Aorta (tissue), 5 donors: ENCODE results near the gene ZMIZ1. TPM values are rescaled to one million over a fixed set of nuclear protein-coding genes. Genes with fewer than 3 reads are reported as not detected.
A peak's percentile ranks its signal among the peaks of the same experiment; 100 is the strongest.

Source experiments
- ATAC-seq: fragments of 200-7000 bp; cut with Tn5 transposase; one replicate; pipeline ENCODE4 v1.9.1; 2022; ENCODE audit warnings: moderate library complexity; ENCODE audit not compliant: low FRiP score
- DNase-seq, 2 donors: peaks; one replicate each; pipeline ENCODE4 v3.0.0-alpha.2; 2020
- H3K27ac ChIP-seq, 2 donors: one replicate each; pipeline ENCODE4 v1.5.1; 2013; ENCODE audit warnings: low read length in 2 of 2, mild to moderate bottlenecking in 2 of 2, moderate library complexity in 2 of 2, control low read depth in 1 of 2, inconsistent platforms in 1 of 2, low read depth in 1 of 2
- H3K27me3 ChIP-seq, 2 donors: one replicate each; pipeline ENCODE4 v1.6.1; 2013; ENCODE audit warnings: control low read depth in 1 of 2, low read length in 1 of 2, mild to moderate bottlenecking in 1 of 2, moderate library complexity in 1 of 2; ENCODE audit not compliant: insufficient read depth in 2 of 2, control insufficient read depth in 1 of 2
- H3K36me3 ChIP-seq, 2 donors: one replicate each; pipeline ENCODE4 v1.6.1; 2013; ENCODE audit warnings: control low read depth in 1 of 2, low read length in 1 of 2, mild to moderate bottlenecking in 1 of 2; ENCODE audit not compliant: insufficient read depth in 2 of 2, control insufficient read depth in 1 of 2
- H3K4me1 ChIP-seq, 2 donors: one replicate each; pipeline ENCODE4 v1.6.1; 2013; ENCODE audit warnings: low read length in 2 of 2, control low read depth in 1 of 2, mild to moderate bottlenecking in 1 of 2, moderate library complexity in 1 of 2; ENCODE audit not compliant: insufficient read depth in 2 of 2, control insufficient read depth in 1 of 2
- H3K4me3 ChIP-seq, 2 donors: one replicate each; pipeline ENCODE4 v1.5.1; 2013; ENCODE audit warnings: low read length in 2 of 2, control low read depth in 1 of 2, mild to moderate bottlenecking in 1 of 2
- H3K9me3 ChIP-seq: one replicate; pipeline ENCODE4 v1.6.1; 2013; ENCODE audit warnings: mild to moderate bottlenecking, low read length; ENCODE audit not compliant: control insufficient read depth
- WGBS, 2 donors: extraction: QIAGEN DNeasy Blood & Tissue Kit; methylation state at CpG; one replicate each; pipeline ENCODE4 v1.1.7; 2013; 5-methylcytosine and 5-hydroxymethylcytosine counted together
- intact Hi-C, 2 donors: fragments of 100-400 bp; cut with DNase I; formaldehyde crosslinking; loops; one replicate each; pipeline versions ENCODE4 v1.14.2 to v1.15.0; 2022
- polyA plus RNA-seq, 2 donors: library from polyadenylated mRNA; stranded (reverse); fragments of 200-250 nt; gene quantifications; one replicate each; pipeline ENCODE4 v1.2.3, GENCODE V29; 2013
- total RNA-seq, 2 donors: library from RNA; stranded (reverse); fragmentation: NEBNext Ultra II Directional; extraction: Animal tissue kit (Norgen Biotek cat#: 25700); gene quantifications; one replicate each; pipeline ENCODE4 v1.2.1, GENCODE V29; 2021
- donor health status: healthy with polysubstance abuse.
- donor health status: Bipolar disorder and iron deficiency.
- donor health status: DM: no; HTN: no; CAD: no.
- donor health status: DM: no; HTN: no; CAD: no.
- donor health status: DM: yes; HTN: yes; CAD: no.

Gene ZMIZ1
- total and polyA plus RNA-seq, 4 donors: 7.8 to 84.1 (median 28.2) TPM

- DNase-seq: no peak
- Histone ChIP-seq H3K27me3 (no peaks in the 10 kb centered on the region), H3K9me3 (no peaks in the 10 kb centered on the region), H3K27ac (no peak overlapping the region), H3K4me3 (no peak overlapping the region), H3K36me3 (no peaks in the 10 kb centered on the region), H3K4me1 (no peaks in the 10 kb centered on the region)
- intact Hi-C loops: no loop called here
- ATAC-seq: no peak
- WGBS, 2 donors: 82 to 84% methylated on average over 13 of the region's 13 CpGs
Observed at GRCh38 chr10:79285315-79286197, 216.8 kb downstream of the ZMIZ1 start.

- Histone ChIP-seq H3K27ac (no peak overlapping the region), H3K4me3 (no peak overlapping the region), H3K9me3 (no peaks in the 10 kb centered on the region), H3K36me3 (peaks cover 0 to 2% of the 10 kb centered on the region in 2 donors), H3K4me1 (no peaks in the 10 kb centered on the region), H3K27me3 (no peaks in the 10 kb centered on the region)
- 57% methylated on average over 23 of the region's 23 CpGs for WGBS, 2 donors
- ATAC-seq (peak; percentile 56), DNase-seq (peak; percentile 87 to 91)
- intact Hi-C loops: no loop called here
Observed at GRCh38 chr10:79286318-79286951, 217.7 kb downstream of the ZMIZ1 start.

GRCh38 chr10:79287973-79288723 is 219.4 kb downstream of the ZMIZ1 start:
- H3K27ac ChIP-seq: no peak overlapping the region
- 88 to 90% methylated on average over 14 to 15 of the region's 15 CpGs for WGBS, 2 donors
- H3K4me1 ChIP-seq: no peaks in the 10 kb centered on the region
- H3K4me3 ChIP-seq: no peak overlapping the region
- no peaks in the 10 kb centered on the region for H3K27me3 ChIP-seq
- ATAC-seq (no peak), DNase-seq (no peak)
- intact Hi-C loops: no loop called here
- no peaks in the 10 kb centered on the region for H3K9me3 ChIP-seq
- H3K36me3 ChIP-seq: peaks cover 0 to 2% of the 10 kb centered on the region in 2 donors

- WGBS, 2 donors: 81 to 85% methylated on average over 6 of the region's 6 CpGs
- Histone ChIP-seq H3K9me3 (no peaks in the 10 kb centered on the region), H3K36me3 (peaks cover 0 to 2% of the 10 kb centered on the region in 2 donors), H3K27me3 (no peaks in the 10 kb centered on the region), H3K27ac (no peak overlapping the region), H3K4me1 (no peaks in the 10 kb centered on the region), H3K4me3 (no peak overlapping the region)
- DNase-seq (no peak), ATAC-seq (no peak)
- intact Hi-C loops: no loop called here
Observed at GRCh38 chr10:79289801-79290200, 221.0 kb downstream of the ZMIZ1 start.

- 92 to 93% methylated on average over 14 of the region's 14 CpGs for WGBS, 2 donors
- Histone ChIP-seq H3K9me3 (no peaks in the 10 kb centered on the region), H3K27me3 (no peaks in the 10 kb centered on the region), H3K36me3 (peaks cover 0 to 2% of the 10 kb centered on the region in 2 donors), H3K27ac (no peak overlapping the region), H3K4me1 (no peaks in the 10 kb centered on the region), H3K4me3 (no peak overlapping the region)
- no peak for ATAC-seq
- DNase-seq: no peak
- intact Hi-C loops: no loop called here
Observed at GRCh38 chr10:79292026-79292766, 223.4 kb downstream of the ZMIZ1 start.

- H3K27ac ChIP-seq: no peak overlapping the region
- 79 to 86% methylated on average over 24 of the region's 24 CpGs for WGBS, 2 donors
- no peaks in the 10 kb centered on the region for H3K27me3 ChIP-seq
- intact Hi-C loops: no loop called here
- ATAC-seq: no peak
- H3K4me3 ChIP-seq: no peak overlapping the region
- H3K36me3 ChIP-seq: peaks cover 0 to 2% of the 10 kb centered on the region in 2 donors
- H3K9me3 ChIP-seq: no peaks in the 10 kb centered on the region
- no peak for DNase-seq
- H3K4me1 ChIP-seq: no peaks in the 10 kb centered on the region
Observed at GRCh38 chr10:79292891-79293746, 224.4 kb downstream of the ZMIZ1 start.

- DNase-seq: peak in 1 of 2 donors; percentile 84
- WGBS, 2 donors: 89 to 90% methylated on average over 11 of the region's 11 CpGs
Observed at GRCh38 chr10:79293841-79294581, 225.2 kb downstream of the ZMIZ1 start.

More at GRCh38 chr10:79293841-79294581, 225.2 kb downstream of the ZMIZ1 start:
- Histone ChIP-seq H3K27me3 (no peaks in the 10 kb centered on the region), H3K4me1 (no peaks in the 10 kb centered on the region), H3K36me3 (peaks cover 0 to 2% of the 10 kb centered on the region in 2 donors), H3K4me3 (no peak overlapping the region), H3K27ac (no peak overlapping the region), H3K9me3 (no peaks in the 10 kb centered on the region)
- intact Hi-C loops: no loop called here
- ATAC-seq: peak; percentile 23
